Measurements from ENCODE around the gene SPNS3. TPM values are rescaled to one million over a fixed set of nuclear protein-coding genes. Genes with fewer than 3 reads are reported as not detected.

SPNS3 gene
- total and polyA plus RNA-seq, 9 donors: 0.06 to 0.80 (median 0.20) TPM; not detected in 4

- H3K4me1 ChIP-seq (ENCODE audit: insufficient read depth): no peaks in the 10 kb centered on the region
Measured at GRCh38 chr17:4529533-4530152, 95.9 kb downstream of the SPNS3 start.

GRCh38 chr17:4530799-4531730 is 97.3 kb downstream of the SPNS3 start:
- 62 to 72% (median 70%) methylated on average over 26 to 30 of the region's 30 CpGs for WGBS, 3 donors

More at GRCh38 chr17:4529533-4530152, 95.9 kb downstream of the SPNS3 start:
- intact Hi-C loops (cut with DNase I): no loop called here
- no peak for DNase-seq
- H3K9me3 ChIP-seq: no peaks in the 10 kb centered on the region
- H3K27ac ChIP-seq: no peak overlapping the region
- no peak overlapping the region for H3K4me3 ChIP-seq
- H3K27me3 ChIP-seq: no peaks in the 10 kb centered on the region
- TF ChIP-seq EP300 (IDR thresholded peaks at IDR 0.05) (no peak), POLR2A (IDR thresholded peaks at IDR 0.05) (no peak)
- TF ChIP-seq, protein P1, sequence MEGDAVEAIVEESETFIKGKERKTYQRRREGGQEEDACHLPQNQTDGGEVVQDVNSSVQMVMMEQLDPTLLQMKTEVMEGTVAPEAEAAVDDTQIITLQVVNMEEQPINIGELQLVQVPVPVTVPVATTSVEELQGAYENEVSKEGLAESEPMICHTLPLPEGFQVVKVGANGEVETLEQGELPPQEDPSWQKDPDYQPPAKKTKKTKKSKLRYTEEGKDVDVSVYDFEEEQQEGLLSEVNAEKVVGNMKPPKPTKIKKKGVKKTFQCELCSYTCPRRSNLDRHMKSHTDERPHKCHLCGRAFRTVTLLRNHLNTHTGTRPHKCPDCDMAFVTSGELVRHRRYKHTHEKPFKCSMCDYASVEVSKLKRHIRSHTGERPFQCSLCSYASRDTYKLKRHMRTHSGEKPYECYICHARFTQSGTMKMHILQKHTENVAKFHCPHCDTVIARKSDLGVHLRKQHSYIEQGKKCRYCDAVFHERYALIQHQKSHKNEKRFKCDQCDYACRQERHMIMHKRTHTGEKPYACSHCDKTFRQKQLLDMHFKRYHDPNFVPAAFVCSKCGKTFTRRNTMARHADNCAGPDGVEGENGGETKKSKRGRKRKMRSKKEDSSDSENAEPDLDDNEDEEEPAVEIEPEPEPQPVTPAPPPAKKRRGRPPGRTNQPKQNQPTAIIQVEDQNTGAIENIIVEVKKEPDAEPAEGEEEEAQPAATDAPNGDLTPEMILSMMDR (IDR thresholded peaks at IDR 0.05): no peak
- no peaks in the 10 kb centered on the region for H3K36me3 ChIP-seq
- 71 to 75% (median 75%) methylated on average over 13 of the region's 13 CpGs for WGBS, 3 donors

DNA sequence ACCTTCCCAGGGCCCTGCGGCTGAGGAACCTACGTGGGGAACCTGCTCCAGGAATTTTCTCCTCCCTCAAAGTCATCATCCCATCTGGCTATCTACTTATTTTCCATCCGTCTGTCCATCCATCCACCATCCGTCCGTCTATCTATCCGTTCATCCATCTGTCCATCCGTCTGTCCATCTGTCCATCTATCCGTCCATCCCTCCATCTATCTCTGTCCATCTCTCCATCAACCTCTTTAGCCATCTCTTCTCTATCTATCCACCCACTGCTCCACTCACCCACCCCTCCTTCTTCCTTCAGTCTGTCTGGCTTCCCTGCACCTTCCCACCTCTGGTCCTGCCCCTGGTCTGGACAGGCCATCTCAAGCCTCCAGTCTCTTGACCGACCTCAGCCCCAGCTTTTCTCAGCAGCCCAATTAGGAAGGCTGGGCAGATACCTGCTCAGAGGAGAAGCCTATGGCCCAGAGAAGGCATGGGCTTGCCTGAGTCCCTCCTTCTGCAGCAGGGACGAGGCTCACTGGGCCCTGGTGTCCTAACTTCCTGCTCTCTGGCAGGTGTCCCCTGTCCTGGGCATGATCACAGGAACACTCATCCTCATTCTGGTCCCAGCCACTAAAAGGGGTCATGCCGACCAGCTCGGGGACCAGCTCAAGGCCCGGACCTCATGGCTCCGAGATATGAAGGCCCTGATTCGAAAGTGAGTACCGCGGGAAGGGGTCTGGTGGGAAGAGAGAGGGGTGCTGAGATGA is 98.4 kb downstream of the SPNS3 start:
- no peak overlapping the region for H3K27ac ChIP-seq

More at GRCh38 chr17:4530799-4531730, 97.3 kb downstream of the SPNS3 start:
- Histone ChIP-seq H3K9me3 (no peaks in the 10 kb centered on the region), H3K36me3 (no peaks in the 10 kb centered on the region), H3K4me1 (ENCODE audit: insufficient read depth) (peaks cover 1% of the 10 kb centered on the region), H3K27ac (no peak overlapping the region), H3K27me3 (no peaks in the 10 kb centered on the region), H3K4me3 (no peak overlapping the region)
- no peak for TF ChIP-seq POLR2A (IDR thresholded peaks at IDR 0.05)
- TF ChIP-seq, protein P1 (IDR thresholded peaks at IDR 0.05): no peak
- no peak for TF ChIP-seq EP300 (IDR thresholded peaks at IDR 0.05)
- no peak for DNase-seq
- intact Hi-C loops (cut with DNase I): no loop called here

More for the DNA sequence above, 98.4 kb downstream of the SPNS3 start:
- Histone ChIP-seq H3K27me3 (no peaks in the 10 kb centered on the region), H3K36me3 (no peaks in the 10 kb centered on the region), H3K4me3 (no peak overlapping the region), H3K4me1 (ENCODE audit: insufficient read depth) (peaks cover 10% of the 10 kb centered on the region), H3K9me3 (no peaks in the 10 kb centered on the region)
- TF ChIP-seq POLR2A (IDR thresholded peaks at IDR 0.05): no peak
- no peak for TF ChIP-seq EP300 (IDR thresholded peaks at IDR 0.05)
- TF ChIP-seq, protein P1 (IDR thresholded peaks at IDR 0.05): no peak
- DNase-seq: no peak
- WGBS, 3 donors: 90 to 93% (median 92%) methylated on average over 17 of the region's 17 CpGs
- intact Hi-C loops (cut with DNase I): no loop called here
